AG04450 (cell line): Measurements from ENCODE around the gene TXNDC17. TPM values are rescaled to one million over a fixed set of nuclear protein-coding genes. Genes with fewer than 3 reads are reported as not detected.

Experiments
- CTCF ChIA-PET: fragments of 300-600, 350-600 bp; formaldehyde crosslinking; extraction: SDS; loops from one replicate; lab custom pipeline; 2022; ENCODE audit warnings: antibody characterized with exemption, inconsistent platforms; lab: Charles Lee
- POLR2A ChIA-PET: fragments of 350-600 bp; formaldehyde crosslinking; extraction: SDS; loops from one replicate; lab custom pipeline; 2021; ENCODE audit warnings: antibody characterized with exemption, inconsistent platforms; lab: Yijun Ruan, JAX
- DNase-seq: peaks from one replicate; pipeline ENCODE4 v3.0.0-alpha.2; 2011; ENCODE audit warnings: low read depth, low spot score
- H3K27ac ChIP-seq: one replicate; pipeline ENCODE4 v1.5.1; 2012; ENCODE audit warnings: low read depth, low read length, control low read depth
- H3K27me3 ChIP-seq: one replicate; pipeline ENCODE4 v1.6.0; 2012; ENCODE audit warnings: low read length; ENCODE audit not compliant: control insufficient read depth, insufficient read depth
- H3K4me3 ChIP-seq: 2 replicates; pipeline ENCODE4 v1.5.1; 2011; ENCODE audit warnings: mild to moderate bottlenecking, low read depth, low read length, control low read depth
- H3K9me3 ChIP-seq: 2 replicates; pipeline ENCODE4 v1.5.1; 2012; ENCODE audit warnings: low read length; ENCODE audit not compliant: control insufficient read depth, insufficient read depth
- polyA plus RNA-seq: library from polyadenylated mRNA; depleted of rRNA; stranded (reverse); fragments of >200 nt; gene quantifications from 2 replicates; pipeline ENCODE4 v1.2.3, GENCODE V29; 2011
- TF ChIP-seq, protein P1 (sequence below): IDR thresholded peaks from 2 replicates; pipeline ENCODE4 v1.5.1; 2011; ENCODE audit warnings: low read depth, low read length, control low read depth, inconsistent platforms

TXNDC17 gene
- polyA plus RNA-seq, 1 experiment, result 320 TPM

DNA sequence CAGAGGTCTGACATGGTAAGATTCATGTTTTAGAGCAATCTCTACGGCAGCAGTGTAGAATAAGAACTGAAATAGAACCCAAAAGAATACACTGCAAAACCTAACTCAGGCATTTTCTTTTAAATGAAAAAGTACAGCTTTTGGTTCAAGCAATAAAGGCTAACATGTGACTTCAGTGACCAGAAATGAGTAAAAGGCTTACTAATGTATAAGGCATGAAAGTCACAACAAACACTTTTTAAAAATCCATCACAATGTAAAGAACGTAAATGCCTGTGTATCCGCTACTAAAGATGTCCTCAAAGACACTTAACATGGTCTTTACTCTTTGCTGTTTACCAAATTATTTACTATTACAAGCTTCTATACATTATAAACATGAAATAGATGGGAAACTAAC is 16.9 kb upstream of the TXNDC17 start:
- CTCF ChIA-PET, result interaction anchor here (0.7 to 1.0 kb wide), 2 partner anchors 185 to 188 kb away, joined by 3 read pairs; no protein-coding TSS in a partner anchor
- Histone ChIP-seq H3K27ac (no peak overlapping the region), H3K9me3 (no peaks in the 10 kb centered on the region), H3K4me3 (no peak overlapping the region), H3K27me3 (no peaks in the 10 kb centered on the region)
- no peak for DNase-seq
- TF ChIP-seq, protein P1, sequence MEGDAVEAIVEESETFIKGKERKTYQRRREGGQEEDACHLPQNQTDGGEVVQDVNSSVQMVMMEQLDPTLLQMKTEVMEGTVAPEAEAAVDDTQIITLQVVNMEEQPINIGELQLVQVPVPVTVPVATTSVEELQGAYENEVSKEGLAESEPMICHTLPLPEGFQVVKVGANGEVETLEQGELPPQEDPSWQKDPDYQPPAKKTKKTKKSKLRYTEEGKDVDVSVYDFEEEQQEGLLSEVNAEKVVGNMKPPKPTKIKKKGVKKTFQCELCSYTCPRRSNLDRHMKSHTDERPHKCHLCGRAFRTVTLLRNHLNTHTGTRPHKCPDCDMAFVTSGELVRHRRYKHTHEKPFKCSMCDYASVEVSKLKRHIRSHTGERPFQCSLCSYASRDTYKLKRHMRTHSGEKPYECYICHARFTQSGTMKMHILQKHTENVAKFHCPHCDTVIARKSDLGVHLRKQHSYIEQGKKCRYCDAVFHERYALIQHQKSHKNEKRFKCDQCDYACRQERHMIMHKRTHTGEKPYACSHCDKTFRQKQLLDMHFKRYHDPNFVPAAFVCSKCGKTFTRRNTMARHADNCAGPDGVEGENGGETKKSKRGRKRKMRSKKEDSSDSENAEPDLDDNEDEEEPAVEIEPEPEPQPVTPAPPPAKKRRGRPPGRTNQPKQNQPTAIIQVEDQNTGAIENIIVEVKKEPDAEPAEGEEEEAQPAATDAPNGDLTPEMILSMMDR, result no peak
- POLR2A ChIA-PET, result no interaction called here

DNA sequence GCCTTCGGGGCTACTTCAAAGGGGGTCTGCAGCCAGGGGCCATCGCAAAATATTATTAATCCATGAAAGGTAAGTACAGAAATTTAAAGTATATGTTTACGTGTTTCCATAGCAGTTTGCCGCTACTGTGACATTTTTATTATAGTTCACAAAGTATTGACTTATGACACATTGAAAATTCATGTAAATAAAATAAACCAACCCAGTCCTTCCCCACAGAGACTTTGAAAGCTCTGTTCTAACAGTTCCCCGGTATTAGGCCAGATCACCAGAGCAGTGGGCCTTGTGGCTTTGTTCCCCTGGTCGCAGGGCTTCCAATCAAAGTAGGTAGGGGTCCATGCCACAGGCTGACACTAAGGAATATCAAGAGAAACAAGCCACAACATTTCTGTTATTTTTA is 14.2 kb upstream of the TXNDC17 start:
- Histone ChIP-seq H3K9me3 (no peaks in the 10 kb centered on the region), H3K4me3 (no peak overlapping the region), H3K27me3 (no peaks in the 10 kb centered on the region), H3K27ac (no peak overlapping the region)
- TF ChIP-seq, protein P1, result no peak
- no peak for DNase-seq
- POLR2A ChIA-PET, result no interaction called here
- CTCF ChIA-PET, result interaction anchor here (0.6 kb wide), 1 partner anchor 1657 kb away, joined by 12 read pairs; no protein-coding TSS in a partner anchor

DNA sequence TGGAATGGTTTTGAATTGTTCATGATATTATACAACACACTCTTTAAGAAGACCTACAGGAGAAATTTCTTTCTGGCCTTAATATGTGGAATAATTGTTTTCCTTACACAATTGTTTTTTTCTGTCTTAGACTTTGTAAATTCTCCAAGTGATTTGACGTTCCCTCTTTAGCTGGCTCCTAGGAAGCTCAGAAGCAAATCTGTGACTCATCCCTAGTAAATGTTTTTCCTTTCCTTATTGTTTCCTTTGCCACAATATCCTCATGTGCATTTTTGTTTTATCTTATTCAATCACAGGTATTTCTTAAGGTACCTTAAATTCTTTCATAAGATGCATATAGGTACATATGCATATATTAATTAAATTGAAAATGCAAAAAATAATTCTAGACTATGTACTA is 13.8 kb upstream of the TXNDC17 start:
- DNase-seq, result no peak
- ChIA-PET CTCF (no interaction called here), POLR2A (no interaction called here)
- TF ChIP-seq, protein P1, result no peak
- Histone ChIP-seq H3K4me3 (no peak overlapping the region), H3K27me3 (no peaks in the 10 kb centered on the region), H3K27ac (no peak overlapping the region), H3K9me3 (no peaks in the 10 kb centered on the region)

DNA sequence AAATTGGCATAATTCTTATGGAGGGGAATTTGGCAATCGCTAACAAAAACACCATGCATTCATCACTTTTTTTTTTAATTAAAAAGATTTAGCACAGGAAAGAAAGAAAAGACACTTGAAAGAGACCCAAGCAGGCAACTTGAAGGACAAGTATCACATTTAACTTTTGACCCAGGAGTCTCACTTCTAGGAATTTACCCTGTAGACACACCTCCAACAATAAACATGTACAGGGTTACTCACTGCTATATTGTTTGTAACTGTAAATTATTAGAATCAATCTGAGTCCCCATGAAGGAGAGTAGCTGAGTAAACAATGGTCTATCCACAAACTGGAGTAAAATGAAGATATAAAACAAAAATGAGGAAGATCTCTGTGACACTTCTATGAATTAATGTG is 10.5 kb upstream of the TXNDC17 start:
- CTCF ChIA-PET, result no interaction called here
- H3K4me3 ChIP-seq, result no peak overlapping the region
- no peaks in the 10 kb centered on the region for H3K9me3 ChIP-seq
- POLR2A ChIA-PET, result no interaction called here
- no peak overlapping the region for H3K27ac ChIP-seq
- DNase-seq, result no peak
- TF ChIP-seq, protein P1, result no peak
- no peaks in the 10 kb centered on the region for H3K27me3 ChIP-seq

DNA sequence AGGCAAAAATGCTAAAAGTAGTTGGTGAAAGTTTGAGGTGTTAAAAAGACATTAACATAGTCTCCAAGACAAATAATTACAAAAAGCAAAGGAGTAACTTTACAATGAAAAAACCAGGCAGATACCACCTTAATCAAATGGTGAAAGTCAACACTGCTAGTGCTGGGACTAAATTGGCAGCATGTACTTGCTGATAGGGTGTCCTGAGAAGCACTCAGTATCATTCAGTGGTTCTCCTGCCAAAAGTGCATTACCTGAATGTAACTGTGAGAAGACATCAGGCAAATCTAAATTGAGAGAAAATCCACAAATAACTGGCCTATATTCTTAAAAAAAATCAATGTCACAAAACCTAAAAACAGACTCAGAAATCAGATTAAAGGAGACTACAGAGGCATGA is 8.3 kb upstream of the TXNDC17 start:
- DNase-seq, result no peak
- no peaks in the 10 kb centered on the region for H3K27me3 ChIP-seq
- no peaks in the 10 kb centered on the region for H3K9me3 ChIP-seq
- no peak overlapping the region for H3K4me3 ChIP-seq
- POLR2A ChIA-PET, result no interaction called here
- TF ChIP-seq, protein P1, result no peak
- no peak overlapping the region for H3K27ac ChIP-seq
- CTCF ChIA-PET, result no interaction called here
